DMS53 treated with DMSO at 0.1 percent for 48 hours (cell line): Measurements from ENCODE around the gene DNM2.
A peak's percentile ranks its signal among the peaks of the same experiment; 100 is the strongest.

ENCODE experiments used
- DNase-seq: peaks from one replicate; lab custom pipeline; 2025; ENCODE audit not compliant: unreplicated experiment; lab: John Stamatoyannopoulos, UW

DNM2 gene

GRCh38 chr19:10690341-10690781, 27.5 kb upstream of the DNM2 start:
- DNase-seq: no peak

GRCh38 chr19:10691178-10691881, 26.5 kb upstream of the DNM2 start:
- DNase-seq: no peak

- no peak for DNase-seq
Observed at GRCh38 chr19:10691883-10692282, 26.0 kb upstream of the DNM2 start.

- DNase-seq: no peak
Observed at GRCh38 chr19:10692673-10693264, 25.1 kb upstream of the DNM2 start.

- DNase-seq: peak; percentile 17
Observed at GRCh38 chr19:10694706-10695307, 23.1 kb upstream of the DNM2 start.

GRCh38 chr19:10695401-10696398, 22.2 kb upstream of the DNM2 start:
- DNase-seq: peak; percentile 94

DNA sequence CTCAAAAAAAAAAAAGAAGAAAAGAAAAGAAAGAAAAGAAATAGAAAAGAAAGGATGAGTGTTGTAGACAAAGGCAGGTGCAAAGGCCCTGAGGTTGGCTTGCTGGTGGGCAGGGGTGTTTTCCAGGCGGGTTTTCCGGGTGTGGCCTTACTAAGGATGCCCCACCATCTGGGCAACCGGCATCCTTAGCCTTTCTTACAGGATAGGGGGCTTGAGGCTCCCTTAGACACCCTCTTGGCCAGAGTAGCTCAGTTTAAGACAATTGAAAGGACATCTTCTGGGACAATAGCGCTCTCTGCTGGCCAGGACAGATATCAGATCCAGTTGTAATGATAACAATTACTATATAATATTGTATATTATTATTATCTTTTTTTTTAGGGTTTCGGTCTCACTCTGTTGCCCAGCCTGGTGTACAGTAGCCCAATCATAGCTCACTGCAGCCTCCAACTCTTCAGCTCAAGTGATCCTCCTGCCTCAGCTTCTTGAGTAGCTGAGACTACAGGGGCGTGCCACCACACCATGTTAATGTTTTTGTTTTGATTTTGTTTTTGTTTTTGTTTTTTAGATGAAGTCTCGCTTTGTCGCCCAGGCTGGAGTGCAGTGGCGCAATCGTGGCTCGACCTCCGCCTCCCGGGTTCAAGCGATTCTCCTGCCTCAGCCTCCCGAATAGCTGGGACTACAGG, 18.1 kb upstream of the DNM2 start:
- peak; percentile 33 for DNase-seq

GRCh38 chr19:10701955-10702525, 15.8 kb upstream of the DNM2 start:
- peak; percentile 2 for DNase-seq

GRCh38 chr19:10706990-10707389, 10.9 kb upstream of the DNM2 start:
- no peak for DNase-seq

- DNase-seq: no peak
Observed at GRCh38 chr19:10707440-10707839, 10.4 kb upstream of the DNM2 start.

GRCh38 chr19:10708291-10708690, 9.6 kb upstream of the DNM2 start:
- no peak for DNase-seq

- no peak for DNase-seq
Observed at GRCh38 chr19:10712045-10712444, 5.8 kb upstream of the DNM2 start.

GRCh38 chr19:10712754-10713153, 5.1 kb upstream of the DNM2 start:
- DNase-seq: no peak

DNA sequence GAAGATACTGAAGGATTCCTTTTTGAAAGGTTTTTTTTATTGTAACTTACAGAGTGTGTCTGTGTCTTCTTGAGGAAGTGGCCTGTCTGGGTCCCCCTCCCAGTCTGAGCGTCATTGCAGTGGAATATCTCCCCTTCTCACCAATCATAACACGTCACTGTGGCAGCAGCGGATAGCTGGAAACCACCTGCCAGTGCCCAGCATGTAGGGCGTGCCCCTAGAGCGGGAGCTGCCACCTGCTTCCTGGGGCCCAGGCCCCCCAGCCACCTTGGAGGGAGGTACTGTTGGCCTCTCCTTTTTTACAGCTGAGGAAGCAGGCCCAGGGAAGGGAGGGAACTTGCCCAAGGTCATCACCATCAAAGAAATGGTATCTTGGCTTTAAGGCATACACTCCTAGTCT, 4.6 kb upstream of the DNM2 start:
- DNase-seq: peak; percentile 3

GRCh38 chr19:10717054-10717355, 874 bp upstream of the DNM2 start:
- no peak for DNase-seq

DNA sequence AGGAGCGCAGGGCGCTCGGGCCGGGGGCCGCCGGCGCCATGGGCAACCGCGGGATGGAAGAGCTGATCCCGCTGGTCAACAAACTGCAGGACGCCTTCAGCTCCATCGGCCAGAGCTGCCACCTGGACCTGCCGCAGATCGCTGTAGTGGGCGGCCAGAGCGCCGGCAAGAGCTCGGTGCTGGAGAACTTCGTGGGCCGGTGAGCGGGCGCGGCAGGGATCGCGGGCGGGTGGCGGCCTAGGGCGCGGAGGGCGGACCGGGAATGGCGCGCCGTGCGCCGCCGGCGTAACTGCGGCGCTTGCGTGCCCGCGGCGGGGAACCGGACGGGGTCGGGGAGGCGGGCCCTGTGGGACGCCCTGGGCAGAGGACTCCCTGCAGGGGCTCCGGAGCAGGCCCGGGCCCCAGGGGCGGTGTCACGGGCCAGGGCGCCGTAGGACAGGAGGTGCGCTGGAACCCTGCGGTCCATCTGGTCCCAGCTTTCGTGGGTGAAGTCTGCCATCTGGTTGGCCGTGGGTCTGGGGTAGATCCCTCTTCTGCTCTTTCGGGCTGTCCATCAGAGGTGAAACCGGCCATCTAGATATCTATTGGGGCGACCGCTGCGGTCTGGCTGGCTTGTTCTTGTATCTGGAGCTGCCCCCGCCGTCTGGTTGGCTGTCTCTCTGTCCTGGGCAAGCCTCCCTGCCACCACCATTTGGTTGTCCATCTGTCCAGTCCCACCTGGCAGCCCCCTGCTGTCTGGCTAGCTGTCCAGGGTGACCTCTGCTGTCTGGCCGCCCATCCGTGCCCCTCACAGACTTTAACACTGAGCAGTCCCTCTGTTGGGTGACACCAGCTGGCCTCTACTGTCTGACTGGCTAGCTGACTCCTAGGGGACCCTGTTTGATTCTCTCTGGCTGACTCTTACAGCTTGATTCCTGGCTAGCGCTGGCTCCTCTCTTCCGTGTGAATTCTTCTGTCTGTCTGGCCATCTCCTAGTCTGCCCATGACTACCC, 622 bp downstream of the DNM2 start:
- no peak for DNase-seq

GRCh38 chr19:10719466-10719961, 1.6 kb downstream of the DNM2 start:
- no peak for DNase-seq

DNA sequence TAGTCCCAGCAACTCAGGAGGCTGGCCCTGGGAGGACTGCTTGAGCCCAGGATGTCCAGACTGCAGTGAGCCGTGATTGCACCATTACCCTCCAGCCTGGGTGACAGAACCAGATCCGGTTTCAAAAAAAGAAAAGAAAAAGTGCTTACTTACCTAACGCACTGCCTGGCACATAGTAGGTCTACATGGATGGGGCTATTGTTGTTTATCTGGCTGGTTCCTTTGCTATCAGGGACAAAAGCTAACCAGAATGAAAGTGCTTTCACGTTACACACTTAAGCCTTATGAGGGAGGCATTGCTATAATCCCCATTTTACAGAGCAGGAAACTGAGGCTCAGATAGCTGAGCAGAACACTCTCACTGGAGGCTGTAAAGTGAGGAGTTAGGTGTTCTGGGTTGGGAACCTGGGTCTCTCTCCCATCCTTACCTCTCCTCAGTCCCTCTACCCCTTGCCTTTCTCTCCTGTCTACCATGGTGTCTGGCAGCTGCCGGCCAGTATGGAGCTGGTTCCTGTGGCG, 2.8 kb downstream of the DNM2 start:
- no peak for DNase-seq

GRCh38 chr19:10723591-10723990, 5.7 kb downstream of the DNM2 start:
- no peak for DNase-seq
